DMS153 treated with DMSO at 0.1 percent for 48 hours (cell line): ENCODE measurements around the gene MICAL2.

Source experiments
- DNase-seq: peaks from one replicate; lab custom pipeline; 2025; ENCODE audit not compliant: unreplicated experiment; lab: John Stamatoyannopoulos, UW

Gene MICAL2

DNA sequence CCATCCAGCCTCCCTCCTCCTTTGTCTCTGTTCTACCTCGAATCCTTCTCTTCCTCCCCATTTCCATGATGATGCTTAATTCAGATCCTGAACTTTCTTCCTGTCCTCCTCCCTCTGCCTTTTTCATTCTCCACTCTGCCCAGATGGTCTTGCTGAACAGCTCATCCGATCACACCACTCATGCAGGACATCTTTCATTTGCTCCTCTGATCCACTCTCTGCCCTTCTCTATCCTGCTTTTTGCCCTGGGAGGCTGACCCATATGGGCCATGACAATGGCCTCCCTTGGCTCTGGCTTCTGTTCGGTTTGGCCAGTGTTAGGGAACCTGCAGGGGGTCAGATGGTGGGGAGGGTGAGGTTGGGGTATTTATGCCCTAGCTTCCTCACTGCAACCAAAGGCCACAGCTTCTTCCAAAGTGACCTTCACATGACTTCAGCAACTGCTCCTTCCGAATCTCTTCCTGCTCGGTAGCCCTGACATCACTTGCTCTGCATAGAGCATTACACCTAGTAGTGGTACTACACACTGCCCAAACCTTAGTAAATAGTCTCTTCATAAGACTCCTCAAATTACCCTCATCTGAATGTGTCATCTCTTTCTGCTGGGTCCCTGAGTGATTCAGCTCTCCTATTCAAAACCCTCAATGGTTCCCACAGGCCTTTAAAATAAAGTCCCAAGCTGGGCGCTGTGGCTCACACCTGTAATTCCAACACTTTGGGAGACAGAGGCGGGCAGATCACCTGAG, 32.7 kb upstream of the MICAL2 start:
- DNase-seq, result no peak

DNA sequence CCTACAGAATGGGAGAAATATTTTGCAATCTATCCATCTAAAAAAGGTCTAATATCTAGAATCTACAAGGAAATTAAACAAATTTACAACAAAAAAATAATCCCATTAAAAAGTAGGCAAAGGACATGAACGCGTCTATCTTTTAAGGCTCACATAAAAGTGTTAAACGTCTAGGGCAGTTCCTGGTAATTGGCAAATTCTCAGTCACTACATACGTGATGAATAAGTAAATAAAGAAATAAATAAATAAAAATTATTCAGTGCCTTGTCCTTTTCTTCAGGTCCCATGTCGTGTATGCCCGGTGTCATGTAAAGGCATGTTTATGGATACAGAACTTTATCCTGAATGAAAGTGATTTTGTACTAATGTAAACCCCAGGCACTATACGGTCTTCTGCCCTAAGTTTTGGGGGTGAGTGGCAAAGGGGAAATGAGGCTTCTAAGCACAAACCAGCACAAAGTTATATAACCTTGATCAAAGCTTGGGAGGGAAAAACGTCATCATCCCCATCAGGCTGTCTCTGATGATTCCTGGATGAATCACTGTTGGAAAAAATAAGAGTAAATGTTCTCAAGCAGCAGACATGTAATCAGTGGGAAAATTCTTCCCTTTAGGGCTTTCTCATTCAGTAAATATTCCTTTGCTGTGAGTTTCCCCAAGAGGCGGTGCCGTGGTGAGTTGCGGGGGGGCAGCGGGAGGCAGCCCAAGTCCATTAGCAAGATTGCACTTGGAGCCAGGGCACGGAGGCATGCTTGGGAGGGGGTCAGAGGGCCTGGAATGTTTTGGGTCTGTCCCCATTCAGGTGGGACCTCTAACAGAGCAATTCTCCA, 30.4 kb upstream of the MICAL2 start:
- no peak for DNase-seq

DNA sequence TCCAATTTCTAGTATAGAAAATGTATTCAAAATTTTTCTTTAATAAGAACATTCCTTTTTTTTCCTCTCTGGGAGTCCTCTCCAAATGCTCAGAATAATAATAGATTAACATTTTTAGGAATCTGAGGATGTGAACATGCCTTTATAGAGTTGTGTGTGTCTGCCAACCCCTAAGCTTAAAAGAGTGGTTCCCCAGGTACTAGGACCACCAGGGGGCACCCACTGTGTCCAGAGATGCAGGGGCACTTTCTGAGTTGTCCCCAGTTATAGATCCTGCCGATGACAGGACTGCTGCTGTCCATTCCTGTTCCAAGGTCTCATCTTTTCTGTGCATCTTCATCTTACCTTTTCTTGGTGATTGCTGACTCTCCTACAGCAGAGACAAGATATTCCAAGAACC, 27.0 kb upstream of the MICAL2 start:
- DNase-seq, result no peak

GRCh38 chr11:12084256-12084655, 26.1 kb upstream of the MICAL2 start:
- DNase-seq, result no peak

- DNase-seq, result no peak
Measured at GRCh38 chr11:12085371-12086251, 24.8 kb upstream of the MICAL2 start.

DNA sequence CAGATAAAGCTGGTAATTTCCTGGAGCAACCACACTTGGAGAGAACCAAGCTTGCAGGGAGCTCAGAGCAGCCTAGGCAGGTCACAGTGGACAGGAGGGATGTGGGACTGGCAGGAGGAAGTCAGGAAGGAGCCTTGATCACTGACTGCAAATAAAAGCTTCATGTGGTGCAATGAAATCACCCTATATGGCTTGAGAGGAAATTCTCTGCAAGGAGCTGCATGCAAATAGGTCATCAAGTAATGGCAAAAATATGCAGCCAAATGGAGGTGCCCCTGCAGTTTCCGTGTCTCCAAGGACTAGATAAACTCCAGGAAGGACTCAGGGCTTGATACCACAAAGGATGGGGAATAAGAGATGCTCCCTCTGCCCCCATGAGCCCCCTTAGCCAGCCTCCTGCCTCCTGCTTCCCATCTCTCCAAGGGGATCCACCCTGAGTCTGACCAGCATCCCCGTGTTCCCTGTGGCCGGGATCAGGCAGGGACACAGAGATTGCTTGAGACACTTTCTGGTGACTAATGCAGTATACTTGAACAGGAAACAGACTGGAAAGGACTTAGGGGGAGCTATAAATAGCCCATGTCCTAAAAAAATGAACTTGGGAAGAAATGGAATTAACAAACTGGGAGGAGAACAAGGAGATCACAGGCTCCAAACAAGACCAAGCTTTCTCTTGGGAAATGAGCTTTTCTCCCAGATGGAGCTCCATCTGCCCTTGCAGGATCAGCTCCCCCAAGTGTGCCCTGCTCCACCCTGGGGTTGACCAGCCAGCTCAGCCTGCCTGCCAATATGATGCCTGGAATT, 23.9 kb upstream of the MICAL2 start:
- no peak for DNase-seq

DNA sequence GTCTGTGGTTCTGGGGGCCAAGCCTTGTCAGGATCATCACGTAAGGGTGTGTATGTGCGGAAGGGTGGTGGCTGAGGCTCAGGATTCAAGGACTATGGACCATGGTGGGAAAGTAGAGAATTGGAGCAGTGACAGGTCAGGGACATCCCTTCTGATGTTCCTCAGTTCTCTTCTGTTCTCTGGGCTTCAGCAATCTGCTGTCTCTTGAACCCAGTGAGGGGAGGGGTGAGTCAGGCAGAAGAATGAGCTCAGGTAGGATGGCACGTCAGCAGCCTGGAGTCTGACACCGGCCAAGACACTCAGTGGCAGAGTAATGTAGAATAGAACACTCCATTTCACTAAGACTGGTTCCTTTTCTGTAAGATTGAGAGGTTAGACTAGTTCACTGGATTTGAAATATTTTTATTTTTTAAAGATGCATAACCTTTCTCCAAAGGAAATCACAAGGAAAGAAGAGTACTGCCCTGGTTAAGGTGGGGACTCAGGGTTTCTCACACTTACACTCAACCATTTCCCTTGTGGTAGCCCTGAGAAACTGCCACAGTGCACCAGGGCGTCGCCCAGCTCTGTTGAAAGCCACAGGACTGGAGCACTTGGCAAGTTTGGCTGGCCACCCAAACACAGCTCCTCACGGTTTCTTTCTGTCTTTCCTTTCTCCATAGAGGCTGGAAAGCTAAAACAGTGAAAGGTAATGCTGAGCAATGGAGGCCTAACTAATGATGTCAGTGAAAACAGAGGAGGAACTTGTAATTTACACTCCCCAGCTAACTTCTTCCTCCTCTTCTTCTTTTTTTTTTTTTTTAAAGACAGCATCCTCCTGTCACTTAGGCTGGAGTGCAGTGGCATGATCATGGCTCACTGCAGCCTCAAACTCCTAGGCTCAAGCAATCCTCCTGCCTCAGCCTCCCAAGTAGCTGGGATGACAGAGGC, 23.1 kb upstream of the MICAL2 start:
- no peak for DNase-seq

- no peak for DNase-seq
Measured at GRCh38 chr11:12088047-12088481, 22.3 kb upstream of the MICAL2 start.

DNA sequence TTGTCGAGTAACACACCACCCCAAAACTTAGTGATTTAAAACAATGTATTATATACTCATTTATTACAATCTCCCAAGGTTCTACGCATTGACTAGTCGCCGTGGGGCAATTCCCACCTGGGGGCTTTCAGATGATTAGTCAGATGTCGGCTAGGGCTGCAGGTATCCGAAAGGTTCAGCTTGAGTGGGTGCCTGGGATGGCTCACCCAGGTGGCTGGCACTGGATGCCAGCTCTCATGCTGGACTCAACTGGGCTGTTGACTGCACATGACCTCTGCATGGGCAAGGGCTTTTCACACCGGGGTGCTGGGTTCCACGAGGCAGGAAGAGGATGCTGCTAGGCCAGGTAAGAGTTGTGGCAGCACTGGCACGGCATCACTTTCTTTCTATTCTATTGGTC, 21.9 kb upstream of the MICAL2 start:
- DNase-seq, result no peak

DNA sequence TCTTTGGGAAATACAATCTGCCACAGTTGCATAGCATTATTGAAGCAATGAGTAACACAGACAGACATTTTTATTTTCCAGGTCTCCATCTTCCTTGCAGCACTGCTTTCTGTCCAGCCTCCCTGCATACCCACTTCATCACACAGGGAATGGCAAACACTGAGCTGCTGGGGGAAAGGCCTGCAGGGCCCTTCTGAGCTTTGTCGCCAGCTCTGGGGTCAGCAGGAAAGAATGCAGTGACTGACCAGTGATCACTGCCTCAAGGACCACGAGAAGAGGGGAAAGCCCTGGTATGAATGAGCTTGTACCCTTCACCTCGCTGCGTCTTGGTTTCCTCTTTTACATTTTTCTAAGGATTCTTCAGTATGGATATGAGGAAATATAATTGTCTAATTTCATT, 21.3 kb upstream of the MICAL2 start:
- DNase-seq, result no peak

DNA sequence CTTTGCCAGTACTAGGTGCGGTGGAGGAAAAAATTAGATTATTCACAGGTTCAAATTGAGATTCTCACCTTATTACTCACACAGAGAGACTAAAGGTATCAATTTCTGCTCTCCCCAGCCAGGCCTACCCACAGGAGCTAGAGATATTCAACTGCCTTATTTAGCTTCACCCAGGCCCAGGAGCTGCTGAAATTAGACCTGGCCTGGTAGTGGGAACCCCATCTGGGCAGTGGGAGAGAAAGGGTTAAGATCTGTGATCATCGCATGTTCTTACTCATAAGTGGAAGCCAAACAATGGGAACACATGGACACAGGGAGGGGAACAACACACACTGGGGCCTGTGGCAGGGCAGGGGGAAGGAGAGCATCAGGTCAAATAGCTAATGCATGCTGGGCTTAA, 20.9 kb upstream of the MICAL2 start:
- no peak for DNase-seq

GRCh38 chr11:12090061-12090591, 20.3 kb upstream of the MICAL2 start:
- no peak for DNase-seq

DNA sequence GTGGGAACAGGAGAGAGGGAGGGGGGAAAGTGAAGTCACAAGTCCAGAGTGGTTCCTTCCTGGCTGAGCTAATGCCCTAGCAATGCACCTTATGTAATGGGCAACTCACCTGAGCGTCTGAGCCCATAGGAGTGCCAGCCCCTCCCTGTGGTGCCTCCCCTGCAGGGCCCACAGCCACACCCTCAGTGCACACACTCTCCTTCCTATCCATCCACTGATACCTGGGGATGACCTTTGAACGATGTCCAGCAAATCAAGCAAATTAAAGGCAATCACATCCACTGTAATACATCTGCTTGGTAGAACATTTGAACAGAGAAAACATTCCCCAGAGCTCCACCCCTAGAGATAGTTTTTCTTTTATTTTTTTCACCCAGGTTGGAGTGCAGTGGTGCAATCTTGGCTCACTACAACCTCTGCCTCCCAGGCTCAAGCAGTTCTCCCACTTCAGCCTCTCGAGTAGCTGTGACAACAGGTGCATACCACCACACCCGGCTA, 19.6 kb upstream of the MICAL2 start:
- no peak for DNase-seq

DNA sequence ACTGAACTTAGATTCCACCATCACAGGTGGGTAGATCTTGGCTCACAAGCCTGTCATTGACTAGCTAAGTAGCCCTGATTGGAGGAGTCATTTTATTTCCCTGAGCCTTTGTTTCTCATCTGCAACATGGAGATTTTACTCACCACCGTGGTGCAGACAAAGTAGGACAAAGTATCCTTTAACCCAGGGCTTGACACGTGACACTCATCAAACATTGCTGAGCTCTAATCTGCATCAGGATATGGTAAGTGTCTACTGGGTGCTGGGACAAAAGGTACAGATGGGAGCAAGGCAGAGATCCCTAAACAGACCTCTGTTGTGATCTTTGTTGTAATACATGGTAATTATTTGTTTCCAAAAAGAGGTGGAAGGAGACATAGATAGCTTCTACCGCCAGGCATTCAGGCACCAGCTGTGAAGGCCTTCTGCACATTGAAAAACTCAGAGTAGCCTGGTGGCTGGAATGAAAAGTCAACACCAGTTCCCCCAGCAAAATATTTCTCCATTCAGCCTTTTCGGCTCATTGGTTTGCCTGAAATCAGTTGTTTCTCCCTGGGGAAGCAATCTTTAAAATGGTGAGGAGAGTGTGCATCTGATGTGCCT, 18.3 kb upstream of the MICAL2 start:
- peak; percentile 23 for DNase-seq

GRCh38 chr11:12092714-12093113, 17.7 kb upstream of the MICAL2 start:
- DNase-seq, result no peak

GRCh38 chr11:12094872-12095800, 15.3 kb upstream of the MICAL2 start:
- peak; percentile 19 for DNase-seq

DNA sequence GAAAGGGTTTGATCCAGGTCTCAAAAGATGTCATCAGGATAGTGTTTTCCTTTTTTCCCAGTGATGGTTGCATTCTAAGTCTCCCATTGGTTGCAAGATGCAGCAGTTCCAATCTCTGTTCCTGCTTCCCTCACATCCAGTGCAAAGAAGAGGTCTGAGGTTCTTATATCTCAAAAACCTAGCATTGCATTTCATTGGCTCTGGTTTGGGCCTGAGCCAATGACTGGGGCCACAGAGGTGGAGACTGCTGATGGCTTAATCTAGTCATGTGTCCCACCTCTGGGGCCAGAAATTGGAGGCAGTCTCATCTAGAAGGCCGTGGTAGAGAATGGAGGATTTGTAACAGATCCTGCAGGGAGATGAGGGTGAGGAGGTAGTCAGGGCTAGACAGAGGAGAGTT, 13.2 kb upstream of the MICAL2 start:
- no peak for DNase-seq

DNA sequence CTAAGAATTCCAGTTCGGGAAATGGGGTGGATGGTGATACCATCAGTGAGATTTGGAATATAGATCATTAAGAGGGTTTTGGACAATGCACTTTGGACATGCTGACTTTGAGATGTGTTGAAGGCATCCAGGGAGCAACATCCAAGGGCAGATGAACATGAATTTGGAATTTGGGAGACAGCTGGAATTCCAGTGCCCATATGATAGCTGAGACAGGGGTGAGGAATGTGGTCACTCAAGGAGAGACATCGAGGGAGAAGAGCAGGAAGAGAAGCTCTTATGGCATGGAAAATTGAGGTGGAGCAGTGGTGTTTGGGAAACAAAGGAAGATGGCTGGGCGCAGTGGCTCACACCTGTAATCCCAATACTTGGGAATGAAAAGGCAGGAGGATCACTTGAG, 11.8 kb upstream of the MICAL2 start:
- no peak for DNase-seq
